Placental epithelial cell (primary cell): ENCODE measurements around the gene STX17. TPM values are rescaled to one million over a fixed set of nuclear protein-coding genes. Genes with fewer than 3 reads are reported as not detected.

Experiments used
- total RNA-seq: library from RNA; depleted of rRNA; stranded (reverse); fragments of >200 nt; gene quantifications from 2 replicates; pipeline ENCODE4 v1.2.3, GENCODE V29; 2012

Gene STX17
- total RNA-seq: 23.4 and 23.9 TPM in 2 replicates

DNA sequence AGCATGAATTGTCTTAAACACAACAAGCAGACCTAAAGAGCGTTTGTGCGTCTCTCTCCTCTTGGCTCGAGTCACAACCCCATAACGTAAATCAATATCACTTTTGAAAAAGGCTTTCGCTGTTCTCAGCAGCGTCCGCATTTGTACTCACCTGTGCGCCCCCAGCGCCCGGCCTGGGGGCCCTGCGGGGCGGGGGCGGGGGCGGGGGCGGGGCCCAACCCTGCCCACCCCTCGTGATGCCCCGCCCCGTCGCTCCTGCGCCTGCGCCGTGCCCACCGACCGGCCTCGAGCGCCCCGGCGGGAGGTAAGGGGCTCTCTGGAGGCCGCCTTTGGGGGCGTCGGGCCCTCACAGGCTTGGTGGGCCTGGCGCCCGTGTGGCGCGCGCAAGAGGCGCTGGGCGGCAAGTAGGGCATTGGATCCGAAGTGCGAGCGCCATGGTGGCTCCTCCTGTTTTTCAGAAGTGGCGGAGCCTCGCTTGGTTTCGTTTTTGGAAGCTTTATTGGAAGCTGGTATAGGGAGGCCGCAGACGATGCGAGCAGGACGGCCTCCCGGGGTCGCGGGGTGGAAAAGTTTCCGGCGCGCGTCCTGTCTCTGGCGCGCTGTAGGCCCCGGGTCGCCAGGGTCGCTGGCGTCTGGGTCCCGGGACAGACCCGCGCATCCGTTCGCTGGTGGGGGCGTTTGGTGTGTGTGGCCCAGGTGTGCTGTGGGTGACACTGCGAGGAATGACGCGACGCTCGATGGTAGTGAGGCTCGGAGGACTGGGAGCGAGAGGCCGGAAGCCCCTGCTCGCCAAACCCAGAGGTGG, at the start of gene STX17:
Gene STX17 (plus strand): TSS at position 252 of the 805 bp plus-strand sequence. CDS start 8,586 bp downstream, outside the sequence.

Other genes starting within 250 kb of the STX17 start
- gene NR4A3, start 84.8 kb upstream of the STX17 start, total RNA-seq: under 0.01 TPM in 1 of 2 replicates, not detected in the other
- gene ERP44, start 192.3 kb downstream of the STX17 start, total RNA-seq: 12.6 and 16.6 TPM in 2 replicates
- gene INVS, start 192.6 kb downstream of the STX17 start, total RNA-seq: 23.9 and 26.5 TPM in 2 replicates